ENCODE measurements around the gene RNF130.

GRCh38 chr5:180018347-180019060 lies 53.1 kb downstream of the RNF130 start:
- no peak for TF ChIP-seq CTCF (IDR thresholded peaks at IDR 0.05)
- TF ChIP-seq POLR2A (IDR thresholded peaks at IDR 0.05): no peak

Measured in vagina (tissue), 2 donors.